Suppressor macrophage treated with lipopolysaccharide for 1 hour (primary cell): ENCODE measurements around the gene SAMD4B.

Experiments
- DNase-seq, 3 donors: peaks; one replicate each; pipeline ENCODE4 v3.0.0-alpha.2; 2020 to 2022

SAMD4B gene

GRCh38 chr19:39335168-39335548, 7.1 kb upstream of the SAMD4B start:
- DNase-seq = peak; percentile 42 to 44 (median 43)

DNA sequence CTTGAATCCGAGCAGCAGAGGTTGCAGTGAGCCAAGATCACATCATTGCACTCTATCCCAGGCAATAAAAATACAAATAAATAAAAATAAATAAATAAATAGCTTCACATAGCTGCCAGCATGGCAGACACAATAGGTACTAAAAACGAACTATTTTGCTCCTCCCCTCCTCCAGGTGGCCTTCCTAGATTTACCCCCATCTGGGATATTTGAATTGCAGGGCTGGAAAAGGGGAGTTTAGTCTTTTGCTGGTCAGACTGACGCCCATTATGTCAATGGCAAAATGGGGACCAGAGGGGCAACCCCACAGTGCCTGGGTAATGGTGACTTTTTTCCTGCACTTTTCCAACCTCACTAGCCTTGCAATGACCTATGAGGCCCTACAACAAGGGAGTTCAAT, 5.7 kb upstream of the SAMD4B start:
- DNase-seq = no peak

DNA sequence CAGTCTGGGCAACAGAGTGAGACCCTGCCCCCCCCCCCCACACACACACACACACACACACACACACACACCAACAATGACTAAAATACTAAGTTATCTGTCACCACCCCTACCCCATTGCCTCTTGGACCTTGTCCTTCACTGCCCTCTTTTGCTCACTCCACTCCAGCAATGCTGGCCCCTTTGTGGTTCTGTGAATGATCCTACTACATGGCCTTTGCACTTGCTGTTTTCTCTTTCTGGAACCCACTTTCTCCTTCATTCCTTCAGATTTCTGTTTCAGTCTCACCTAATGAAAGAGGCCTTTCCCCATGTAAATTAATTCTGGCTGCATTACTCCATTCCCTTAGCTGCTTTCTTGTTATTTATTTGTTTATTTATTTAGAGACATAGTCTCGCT, 2.5 kb upstream of the SAMD4B start:
- DNase-seq = no peak

DNA sequence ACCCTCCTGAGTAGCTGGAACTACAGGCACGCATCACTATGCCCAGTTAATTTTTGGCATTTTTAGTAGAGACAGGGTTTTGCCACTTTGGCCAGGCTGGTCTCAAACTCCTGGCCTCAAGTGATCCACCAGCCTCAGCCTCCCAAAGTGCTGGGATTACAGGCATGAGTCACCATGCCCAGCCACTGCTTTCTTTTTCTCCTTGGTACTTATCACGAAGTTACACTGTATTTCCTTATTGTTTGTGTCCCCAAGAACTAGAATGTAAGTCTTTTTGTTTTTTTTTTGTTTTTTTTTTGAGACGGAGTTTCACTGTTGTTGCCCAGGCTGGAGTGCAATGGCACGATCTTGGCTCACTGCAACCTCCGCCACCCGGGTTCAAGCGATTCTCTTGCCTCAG, 2.1 kb upstream of the SAMD4B start:
- peak in 2 of 3 donors; percentile 48 to 56 for DNase-seq

GRCh38 chr19:39341129-39341718, 997 bp upstream of the SAMD4B start:
- peak; percentile 38 to 55 (median 50) for DNase-seq

DNA sequence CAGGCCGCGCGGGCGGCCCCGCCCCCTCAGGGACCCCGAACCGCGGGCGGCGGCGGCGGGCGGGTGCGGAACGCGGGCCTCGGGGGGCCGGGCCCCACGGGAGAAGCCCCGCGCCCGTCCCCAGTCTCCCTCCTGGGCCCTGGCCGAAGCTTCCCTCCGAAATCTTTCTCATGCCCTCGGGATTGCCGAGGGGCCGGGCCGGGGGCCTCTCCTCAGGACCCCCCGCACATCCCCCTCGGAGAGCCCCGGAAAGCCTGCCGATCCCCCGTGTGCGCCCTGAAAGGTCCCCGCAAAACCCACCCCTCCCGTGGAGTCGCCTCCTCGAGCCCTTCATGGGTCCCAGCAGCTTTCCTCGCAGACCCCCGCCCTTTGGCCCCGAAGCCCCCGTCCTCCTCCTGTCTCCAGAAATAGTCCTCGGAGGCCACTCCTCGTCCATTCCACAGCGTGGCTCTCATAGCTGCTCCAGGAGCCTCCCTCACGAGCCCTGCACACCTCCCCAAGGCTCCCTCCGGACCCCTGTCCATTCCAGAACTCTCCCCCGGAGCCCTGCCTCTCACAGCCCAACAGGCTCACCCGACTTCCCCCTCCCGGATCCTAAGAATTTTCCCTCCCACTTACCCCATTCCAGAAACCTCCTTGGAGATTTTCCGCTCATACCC, 555 bp downstream of the SAMD4B start:
- peak in 2 of 3 donors; percentile 23 to 41 for DNase-seq

DNA sequence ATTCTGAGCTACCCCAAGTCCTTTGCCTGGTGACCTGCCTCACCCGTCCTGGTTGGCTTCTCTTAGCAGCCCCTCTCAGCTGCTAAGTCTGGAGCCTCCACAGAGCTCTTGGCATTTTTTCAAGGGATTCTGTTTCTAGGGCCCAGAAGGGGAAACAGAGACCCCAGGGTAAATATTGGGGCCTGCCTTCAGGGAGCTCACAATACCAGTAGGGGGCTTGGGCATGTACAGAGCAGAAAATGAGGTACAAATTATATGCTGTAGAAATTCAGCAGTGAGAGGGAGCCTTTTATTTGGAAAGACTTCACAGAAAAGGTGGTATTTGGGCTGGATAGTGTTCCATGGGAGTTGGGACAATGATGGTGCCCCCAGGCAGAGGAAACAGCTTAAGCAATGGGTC, 3.7 kb downstream of the SAMD4B start:
- DNase-seq = peak in 1 of 3 donors; percentile 8

- DNase-seq = peak in 1 of 3 donors; percentile 16
Measured at GRCh38 chr19:39347332-39348164, 5.3 kb downstream of the SAMD4B start.

GRCh38 chr19:39349326-39349725, 7.1 kb downstream of the SAMD4B start:
- no peak for DNase-seq

DNA sequence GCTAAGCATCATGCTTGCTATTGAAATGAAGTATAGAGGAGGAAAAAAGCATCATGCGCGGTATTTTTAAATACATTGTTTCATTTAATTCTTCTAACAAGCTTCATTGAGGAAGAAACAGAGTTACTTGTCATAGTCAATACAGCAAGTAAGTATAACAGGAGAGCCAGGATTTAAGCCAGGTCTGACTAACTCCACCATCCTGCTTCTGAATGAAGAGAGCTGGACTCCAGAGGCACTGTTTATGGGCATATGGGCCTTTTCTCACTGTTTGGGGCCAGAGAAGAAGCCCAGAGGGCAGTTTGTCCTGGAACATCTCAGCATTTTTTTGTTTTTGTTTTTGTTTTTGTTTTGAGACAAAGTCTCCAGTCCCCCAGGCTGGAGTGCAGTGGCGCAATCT, 7.9 kb downstream of the SAMD4B start:
- peak in 1 of 3 donors; percentile 1 for DNase-seq

GRCh38 chr19:39351537-39352064, 9.4 kb downstream of the SAMD4B start:
- DNase-seq = peak; percentile 51 to 60 (median 58)

DNA sequence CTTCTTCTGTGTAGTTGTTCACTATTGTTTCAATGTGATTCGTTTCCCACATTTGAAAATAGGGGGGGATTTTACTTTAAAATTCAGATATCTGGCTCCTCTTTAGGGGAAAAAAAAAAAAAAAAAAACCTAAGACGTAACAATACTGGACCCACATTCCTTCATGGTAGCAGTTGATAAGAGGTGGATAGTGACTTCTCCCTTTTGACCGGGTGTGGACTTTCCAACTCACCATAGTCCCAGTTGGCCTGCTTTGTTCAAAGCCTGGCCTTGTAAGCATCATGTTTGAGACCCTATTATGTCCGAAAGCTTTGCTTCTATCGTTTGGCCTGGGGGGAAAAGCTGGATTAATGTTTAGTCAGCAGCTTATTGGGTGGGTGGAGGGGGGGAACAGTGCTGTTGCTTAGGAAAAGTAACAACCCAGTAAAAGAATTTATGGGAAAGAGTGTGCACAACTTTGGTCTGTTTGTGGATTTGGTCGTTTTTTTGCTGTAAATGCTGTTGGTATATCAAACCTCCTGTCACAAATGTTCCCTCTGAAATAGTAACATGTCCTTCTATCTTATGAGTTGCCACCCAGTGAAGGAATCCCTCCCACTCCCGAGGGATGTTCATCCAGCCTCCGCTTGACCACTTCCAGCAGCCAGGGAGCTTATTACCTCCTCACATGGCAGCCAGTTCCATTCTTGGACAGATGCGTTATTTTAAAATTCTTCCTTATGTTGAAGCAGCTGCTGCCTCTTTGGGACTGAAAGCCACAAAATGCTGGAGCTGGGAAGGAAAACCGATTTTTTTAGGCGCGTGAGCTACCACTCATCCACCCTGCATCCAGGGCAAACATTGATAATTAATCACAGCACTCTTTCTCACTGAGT, 10.4 kb downstream of the SAMD4B start:
- no peak for DNase-seq

- DNase-seq = no peak
Measured at GRCh38 chr19:39355253-39355652, 13.0 kb downstream of the SAMD4B start.

- no peak for DNase-seq
Measured at GRCh38 chr19:39356073-39356472, 13.9 kb downstream of the SAMD4B start.

DNA sequence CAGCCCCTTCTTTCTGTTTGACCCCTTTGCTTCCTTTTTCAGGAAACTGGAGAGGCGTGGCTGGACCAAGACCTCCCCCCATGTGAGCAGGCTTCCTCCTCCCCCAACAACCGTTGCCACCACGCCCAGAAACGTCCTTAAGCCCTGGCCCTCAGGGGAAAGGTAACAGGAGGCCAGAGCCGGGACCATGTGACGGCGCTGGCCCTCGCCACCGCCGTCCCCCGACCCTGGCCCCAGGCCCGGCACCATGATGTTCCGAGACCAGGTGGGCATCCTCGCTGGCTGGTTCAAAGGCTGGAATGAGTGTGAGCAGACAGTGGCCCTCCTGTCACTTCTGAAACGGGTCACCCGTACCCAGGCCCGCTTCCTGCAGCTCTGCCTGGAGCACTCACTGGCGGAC, 14.4 kb downstream of the SAMD4B start:
- DNase-seq = no peak

DNA sequence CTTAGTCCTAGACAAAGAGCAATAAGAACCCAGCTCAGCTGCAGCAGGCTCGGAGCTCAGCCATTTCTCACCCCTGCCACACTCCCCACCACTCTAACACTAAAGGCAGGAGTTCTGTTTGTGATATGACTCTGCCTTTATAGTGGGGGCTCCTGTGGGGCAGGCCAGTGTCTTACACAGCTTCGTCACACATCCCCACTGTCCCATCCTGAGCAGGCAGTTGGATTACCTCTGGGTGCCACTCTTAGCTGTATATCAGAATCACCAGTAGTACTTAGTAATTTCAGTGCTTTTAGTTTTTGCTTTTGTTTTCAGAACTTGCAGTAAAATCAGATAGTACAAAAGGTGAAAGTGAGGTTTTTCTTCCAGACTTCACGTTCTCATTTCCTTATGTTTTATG, 16.8 kb downstream of the SAMD4B start:
- no peak for DNase-seq

GRCh38 chr19:39360599-39360998, 18.4 kb downstream of the SAMD4B start:
- no peak for DNase-seq

- DNase-seq = peak; percentile 14 to 42 (median 42)
Measured at GRCh38 chr19:39362682-39363657, 20.7 kb downstream of the SAMD4B start.

GRCh38 chr19:39363901-39364457, 21.8 kb downstream of the SAMD4B start:
- DNase-seq = no peak

DNA sequence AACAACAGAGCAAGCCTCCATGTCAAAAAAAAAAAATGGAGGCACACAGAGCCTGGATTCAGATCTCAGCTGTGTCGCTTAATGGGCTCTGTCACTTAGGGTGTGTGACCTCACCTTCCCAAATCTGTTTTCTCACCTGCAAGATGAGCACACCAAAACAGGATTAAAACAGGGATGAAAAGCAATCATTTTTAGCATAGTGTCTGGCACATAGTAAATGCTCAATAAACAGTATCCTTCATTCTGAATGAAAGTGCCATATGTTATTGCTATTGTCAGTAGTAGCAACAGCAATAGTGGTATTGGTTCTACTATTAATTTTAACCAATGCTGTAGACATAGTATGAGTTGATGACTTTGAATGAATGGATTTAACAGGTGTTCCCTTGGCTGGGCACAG, 23.3 kb downstream of the SAMD4B start:
- DNase-seq = no peak

- DNase-seq = no peak
Measured at GRCh38 chr19:39369200-39369599, 27.0 kb downstream of the SAMD4B start.
